GM03348 (cell line): ENCODE results near the gene NGEF.
A peak's percentile ranks its signal among the peaks of the same experiment; 100 is the strongest.

Experiments
- DNase-seq: peaks from one replicate; pipeline ENCODE4 v3.0.0; 2012; ENCODE audit warnings: low spot score

NGEF gene

GRCh38 chr2:232898592-232899543 lies 114.2 kb downstream of the NGEF start:
- peak; percentile 37 for DNase-seq

GRCh38 chr2:232897598-232898408 lies 115.3 kb downstream of the NGEF start:
- DNase-seq = no peak

- no peak for DNase-seq
These were observed 116.1 kb downstream of the NGEF start for GRCh38 chr2:232896720-232897597.

- no peak for DNase-seq
These were observed 116.9 kb downstream of the NGEF start for GRCh38 chr2:232896111-232896510.

GRCh38 chr2:232894746-232895145 lies 118.3 kb downstream of the NGEF start:
- DNase-seq = no peak

GRCh38 chr2:232894251-232894650 lies 118.8 kb downstream of the NGEF start:
- DNase-seq = no peak

- DNase-seq = no peak
These were observed 119.2 kb downstream of the NGEF start for GRCh38 chr2:232893834-232894233.

- no peak for DNase-seq
These were observed 120.2 kb downstream of the NGEF start for GRCh38 chr2:232892843-232893242.

GRCh38 chr2:232892221-232892620 lies 120.8 kb downstream of the NGEF start:
- no peak for DNase-seq

- DNase-seq = peak; percentile 82
These were observed 121.4 kb downstream of the NGEF start for GRCh38 chr2:232891621-232892071.

- DNase-seq = no peak
These were observed 122.0 kb downstream of the NGEF start for GRCh38 chr2:232890896-232891601.

GRCh38 chr2:232890536-232890895 lies 122.5 kb downstream of the NGEF start:
- DNase-seq = no peak

- no peak for DNase-seq
These were observed 123.1 kb downstream of the NGEF start for GRCh38 chr2:232889876-232890401.

- no peak for DNase-seq
These were observed 124.1 kb downstream of the NGEF start for GRCh38 chr2:232888839-232889529.

GRCh38 chr2:232888099-232888836 lies 124.8 kb downstream of the NGEF start:
- DNase-seq = no peak

- DNase-seq = no peak
These were observed 125.7 kb downstream of the NGEF start for GRCh38 chr2:232887171-232887850.

- no peak for DNase-seq
These were observed 126.4 kb downstream of the NGEF start for GRCh38 chr2:232886632-232887031.

GRCh38 chr2:232886176-232886575 lies 126.9 kb downstream of the NGEF start:
- no peak for DNase-seq
